Activated naive CD4-positive, alpha-beta T cell treated with anti-CD3 and anti-CD28 coated beads, Interleukin-2, amount 50 U/mL, for 24 hours (primary cell): ENCODE results near the gene RAB6B.
"Not testable (repeated sequence)": the region's sequence is repeated elsewhere in the genome, so short reads cannot be mapped to it uniquely, and the experiment has no call there.

Source experiments
- H3K27ac Mint-ChIP-seq: one replicate; pipeline ENCODE4 v1.8.0; 2021; ENCODE audit warnings: mild to moderate bottlenecking, mixed read lengths
- H3K27me3 Mint-ChIP-seq: one replicate; pipeline ENCODE4 v1.8.0; 2021; ENCODE audit warnings: mixed read lengths
- H3K36me3 Mint-ChIP-seq: one replicate; pipeline ENCODE4 v1.8.0; 2021; ENCODE audit warnings: mixed read lengths
- H3K4me1 Mint-ChIP-seq: one replicate; pipeline ENCODE4 v1.8.0; 2021; ENCODE audit warnings: mixed read lengths
- H3K4me3 Mint-ChIP-seq: one replicate; pipeline ENCODE4 v1.8.0; 2021; ENCODE audit warnings: mild to moderate bottlenecking, mixed read lengths
- H3K9me3 Mint-ChIP-seq: one replicate; pipeline ENCODE4 v1.8.0; 2021; ENCODE audit warnings: mixed read lengths

Gene RAB6B

DNA sequence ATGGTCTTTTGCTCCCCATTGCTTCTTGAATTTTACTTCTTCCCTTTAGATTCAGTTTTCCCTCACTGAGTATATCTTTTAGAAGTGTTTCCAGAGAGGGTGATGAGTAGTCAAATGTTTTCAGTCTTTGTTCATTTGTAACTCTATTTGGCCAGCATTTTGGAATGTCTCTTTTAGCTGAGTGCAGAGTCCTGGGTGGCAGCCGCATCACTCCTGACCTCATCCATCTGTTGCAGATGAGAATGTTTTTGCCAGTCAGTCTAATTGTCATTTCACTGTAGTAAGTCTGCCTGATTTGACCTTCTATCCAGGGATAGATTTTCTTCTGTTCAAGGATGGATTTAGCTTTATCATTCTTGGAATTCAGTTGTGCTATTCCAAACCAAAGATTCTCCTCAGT is 82.8 kb downstream of the RAB6B start:
- H3K27ac Mint-ChIP-seq = no peak overlapping the region
- H3K4me3 Mint-ChIP-seq = no peak overlapping the region
- H3K36me3 Mint-ChIP-seq = peaks cover 33% of the 10 kb centered on the region
- peaks cover 47% of the 10 kb centered on the region for H3K4me1 Mint-ChIP-seq
- no peaks in the 10 kb centered on the region for H3K9me3 Mint-ChIP-seq
- H3K27me3 Mint-ChIP-seq = no peaks in the 10 kb centered on the region

DNA sequence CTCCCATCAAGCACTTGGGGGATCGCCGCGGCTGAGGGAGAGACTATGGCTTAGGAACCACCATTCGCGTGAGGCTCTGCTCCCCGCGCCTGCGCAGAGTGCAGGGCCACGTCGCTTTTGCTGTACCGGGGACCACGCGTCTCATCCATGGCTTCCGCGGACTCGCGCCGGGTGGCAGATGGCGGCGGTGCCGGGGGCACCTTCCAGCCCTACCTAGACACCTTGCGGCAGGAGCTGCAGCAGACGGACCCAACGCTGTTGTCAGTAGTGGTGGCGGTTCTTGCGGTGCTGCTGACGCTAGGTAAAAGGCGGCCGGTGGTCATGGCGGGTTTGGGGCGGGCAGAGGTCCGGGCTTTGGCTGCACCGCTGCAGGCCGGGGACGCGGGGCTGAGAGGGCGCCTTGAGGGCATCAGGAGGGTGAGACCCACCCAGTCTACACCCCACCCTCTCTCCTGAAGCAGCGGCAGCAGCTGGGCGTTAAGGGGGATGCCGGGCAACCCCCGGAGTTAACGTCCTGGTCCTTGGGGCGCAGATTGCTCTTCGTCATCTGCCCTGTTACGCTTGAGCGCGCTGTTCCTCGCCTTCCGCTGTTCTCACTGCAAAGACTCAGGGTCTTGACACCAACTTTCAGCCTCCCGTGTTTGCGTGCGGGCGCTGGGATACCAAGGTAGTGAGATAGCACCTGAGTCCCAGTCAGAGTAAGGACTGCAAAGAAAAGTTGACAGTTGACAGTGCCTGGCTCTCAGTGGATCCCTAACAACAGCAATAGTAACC is 89.8 kb downstream of the RAB6B start, which contains the start of gene SRPRB:
SRPRB (plus strand) TSS at position 114 of the 774 bp plus-strand sequence; CDS start at position 148, 34 bp downstream.
- peaks cover 21% of the 10 kb centered on the region for H3K36me3 Mint-ChIP-seq
- H3K27me3 Mint-ChIP-seq = no peaks in the 10 kb centered on the region
- peak within 1 kb of the TSS; percentile 96 for H3K27ac Mint-ChIP-seq
- H3K4me3 Mint-ChIP-seq = peak within 1 kb of the TSS; percentile 97
- no peaks in the 10 kb centered on the region for H3K9me3 Mint-ChIP-seq
- H3K4me1 Mint-ChIP-seq = peaks cover 43% of the 10 kb centered on the region

GRCh38 chr3:133805384-133805701 is 90.3 kb downstream of the RAB6B start:
- peak overlapping the region; percentile 96 for H3K27ac Mint-ChIP-seq
- no peaks in the 10 kb centered on the region for H3K27me3 Mint-ChIP-seq
- peaks cover 39% of the 10 kb centered on the region for H3K4me1 Mint-ChIP-seq
- H3K4me3 Mint-ChIP-seq = peak overlapping the region; percentile 97
- H3K9me3 Mint-ChIP-seq = no peaks in the 10 kb centered on the region
- peaks cover 18% of the 10 kb centered on the region for H3K36me3 Mint-ChIP-seq

- H3K27ac Mint-ChIP-seq = peak overlapping the region; percentile 96
- H3K9me3 Mint-ChIP-seq = no peaks in the 10 kb centered on the region
- peak overlapping the region; percentile 97 for H3K4me3 Mint-ChIP-seq
- peaks cover 1% of the 10 kb centered on the region for H3K27me3 Mint-ChIP-seq
- peaks cover 35% of the 10 kb centered on the region for H3K4me1 Mint-ChIP-seq
- H3K36me3 Mint-ChIP-seq = peaks cover 14% of the 10 kb centered on the region
Measured at GRCh38 chr3:133804896-133805295, 90.8 kb downstream of the RAB6B start.

DNA sequence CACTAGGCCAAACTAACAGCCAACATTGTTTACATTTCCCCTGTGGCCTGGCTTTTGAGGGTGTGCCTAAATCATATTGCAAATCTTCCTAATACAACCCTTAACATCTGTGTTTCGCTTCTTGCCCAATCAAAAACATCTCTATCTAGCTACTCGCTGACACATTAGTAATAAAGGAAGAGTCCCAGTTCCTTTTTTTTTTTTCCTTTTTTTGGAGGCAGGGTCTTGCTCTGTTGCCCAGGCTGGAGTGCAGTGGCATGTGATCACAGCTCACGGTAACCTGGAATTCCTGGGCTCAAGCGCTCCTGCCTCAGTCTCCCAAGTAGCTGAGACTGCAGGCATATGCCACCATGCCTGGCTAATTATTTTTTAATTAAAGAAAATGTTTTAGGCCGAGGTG is 92.2 kb downstream of the RAB6B start:
- no peak overlapping the region for H3K27ac Mint-ChIP-seq
- H3K27me3 Mint-ChIP-seq = peaks cover 3% of the 10 kb centered on the region

GRCh38 chr3:133799794-133800585 is 95.7 kb downstream of the RAB6B start:
- peaks cover under 1% of the 10 kb centered on the region for H3K4me1 Mint-ChIP-seq
- H3K9me3 Mint-ChIP-seq = no peaks in the 10 kb centered on the region
- no peak overlapping the region for H3K4me3 Mint-ChIP-seq
- H3K27me3 Mint-ChIP-seq = peaks cover 16% of the 10 kb centered on the region
- no peak overlapping the region for H3K27ac Mint-ChIP-seq
- H3K36me3 Mint-ChIP-seq = no peaks in the 10 kb centered on the region

More for the DNA sequence above, 92.2 kb downstream of the RAB6B start:
- Mint-ChIP-seq H3K4me3 (no peak overlapping the region), H3K36me3 (peaks cover 11% of the 10 kb centered on the region), H3K9me3 (no peaks in the 10 kb centered on the region), H3K4me1 (peaks cover 26% of the 10 kb centered on the region)

- Mint-ChIP-seq H3K27ac (no peak overlapping the region), H3K4me1 (no peaks in the 10 kb centered on the region), H3K9me3 (peaks cover 6% of the 10 kb centered on the region), H3K4me3 (no peak overlapping the region), H3K36me3 (peaks cover 2% of the 10 kb centered on the region), H3K27me3 (peaks cover 19% of the 10 kb centered on the region)
Measured at GRCh38 chr3:133797396-133798105, 98.1 kb downstream of the RAB6B start.

GRCh38 chr3:133792171-133792763 is 103.4 kb downstream of the RAB6B start:
- Mint-ChIP-seq H3K27me3 (peaks cover 10% of the 10 kb centered on the region), H3K9me3 (peaks cover 7% of the 10 kb centered on the region), H3K27ac (no peak overlapping the region), H3K36me3 (peaks cover 5% of the 10 kb centered on the region), H3K4me1 (no peaks in the 10 kb centered on the region), H3K4me3 (no peak overlapping the region)

- peaks cover 5% of the 10 kb centered on the region for H3K36me3 Mint-ChIP-seq
- H3K27me3 Mint-ChIP-seq = peaks cover 5% of the 10 kb centered on the region
- peaks cover 5% of the 10 kb centered on the region for H3K9me3 Mint-ChIP-seq
- no peaks in the 10 kb centered on the region for H3K4me1 Mint-ChIP-seq
- H3K4me3 Mint-ChIP-seq = no peak overlapping the region
- H3K27ac Mint-ChIP-seq = no peak overlapping the region
Measured at GRCh38 chr3:133788024-133788423, 107.7 kb downstream of the RAB6B start.

GRCh38 chr3:133783762-133784161 is 111.9 kb downstream of the RAB6B start:
- Mint-ChIP-seq H3K27me3 (peaks cover 16% of the 10 kb centered on the region), H3K4me3 (no peak overlapping the region), H3K27ac (no peak overlapping the region), H3K4me1 (no peaks in the 10 kb centered on the region), H3K36me3 (no peaks in the 10 kb centered on the region), H3K9me3 (no peaks in the 10 kb centered on the region)

DNA sequence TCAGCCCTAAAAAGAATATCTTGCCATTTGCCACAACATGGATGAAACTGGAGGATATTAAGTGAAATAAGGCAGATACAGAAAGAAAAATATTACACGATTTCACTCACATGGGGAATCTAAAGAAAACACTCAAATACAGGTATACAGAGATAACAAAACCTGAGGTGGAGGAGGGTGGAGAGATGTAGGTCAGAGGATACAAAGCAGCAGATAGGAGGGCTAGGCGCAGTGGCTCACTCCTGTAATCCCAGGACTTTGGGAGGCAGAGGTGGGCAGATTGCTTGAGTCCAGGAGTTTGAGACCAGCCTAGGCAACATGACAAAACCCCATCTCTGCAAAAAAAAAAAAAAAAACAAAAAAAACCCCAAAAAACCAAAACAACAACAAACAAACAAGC is 113.2 kb downstream of the RAB6B start:
- Mint-ChIP-seq H3K36me3 (no peaks in the 10 kb centered on the region), H3K27me3 (peaks cover 18% of the 10 kb centered on the region), H3K9me3 (no peaks in the 10 kb centered on the region), H3K27ac (no peak overlapping the region), H3K4me1 (no peaks in the 10 kb centered on the region), H3K4me3 (no peak overlapping the region)

DNA sequence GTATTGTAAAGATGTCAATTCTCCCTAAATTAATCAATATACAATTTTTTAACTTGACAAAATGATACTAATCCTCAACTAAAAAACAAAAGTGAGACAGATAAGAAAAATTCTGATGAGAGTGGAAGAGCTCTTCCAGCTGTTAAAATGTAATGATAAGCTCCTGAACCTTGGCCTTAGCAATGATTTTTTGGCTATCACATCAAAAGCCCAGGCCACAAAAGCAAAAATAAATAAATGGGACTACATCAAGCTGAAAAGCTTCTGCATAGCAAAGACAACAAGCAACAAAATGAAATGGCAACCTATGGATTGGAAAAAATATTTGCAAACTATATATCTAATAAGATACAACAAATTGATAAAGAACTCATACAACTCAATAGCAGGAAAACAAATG is 114.1 kb downstream of the RAB6B start:
- Mint-ChIP-seq H3K4me1 (no peaks in the 10 kb centered on the region), H3K27ac (no peak overlapping the region), H3K36me3 (no peaks in the 10 kb centered on the region), H3K9me3 (no peaks in the 10 kb centered on the region), H3K27me3 (peaks cover 18% of the 10 kb centered on the region), H3K4me3 (no peak overlapping the region)

DNA sequence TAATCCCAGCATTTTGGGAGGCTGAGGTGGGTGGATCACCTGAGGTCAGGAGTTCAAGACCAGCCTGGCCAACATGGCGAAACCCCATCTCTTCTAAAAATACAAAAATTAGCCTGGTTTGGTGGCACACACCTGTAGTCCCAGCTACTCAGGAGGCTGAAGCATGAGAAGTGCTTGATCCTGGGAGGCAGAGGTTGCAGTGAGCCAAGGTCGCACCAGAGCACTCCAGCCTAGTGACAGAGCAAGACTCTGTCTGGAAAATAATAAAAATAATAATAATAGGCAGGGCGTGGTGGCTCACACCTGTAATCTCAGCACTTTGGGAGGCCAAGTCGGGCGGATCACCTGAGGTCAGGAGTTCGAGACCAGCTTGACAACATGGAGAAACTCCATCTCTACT is 114.9 kb downstream of the RAB6B start:
- not testable (repeated sequence) for H3K4me1 Mint-ChIP-seq, H3K4me3 Mint-ChIP-seq, H3K36me3 Mint-ChIP-seq, H3K27ac Mint-ChIP-seq, H3K9me3 Mint-ChIP-seq
- peaks cover 19% of the 10 kb centered on the region for H3K27me3 Mint-ChIP-seq

DNA sequence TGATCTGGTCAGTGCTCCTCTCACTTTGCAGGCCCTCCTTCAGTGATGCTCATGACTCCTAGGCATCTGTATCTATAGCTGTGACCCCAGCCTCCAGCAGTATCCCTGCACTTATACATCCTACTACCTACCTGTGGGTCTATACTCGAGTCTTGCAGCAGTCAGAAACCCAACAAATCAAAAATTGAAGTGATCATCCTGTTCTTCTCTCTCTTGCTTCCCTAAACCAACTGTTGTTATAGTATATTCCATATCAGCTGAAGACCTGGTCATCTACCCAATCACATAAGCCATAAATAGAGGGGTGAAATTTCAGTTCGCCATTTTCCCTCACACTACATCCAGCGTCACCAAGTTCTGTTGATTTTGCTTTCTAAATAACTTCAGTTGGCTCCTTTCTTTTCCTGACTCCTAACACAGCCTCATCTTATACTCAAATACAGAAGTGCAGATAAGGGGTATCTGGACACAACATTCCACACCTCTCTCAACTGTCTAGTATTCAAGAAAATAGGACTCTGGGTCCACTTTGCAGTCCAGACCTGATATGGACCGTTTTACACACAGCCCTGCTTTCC is 116.0 kb downstream of the RAB6B start:
- H3K4me1 Mint-ChIP-seq = no peaks in the 10 kb centered on the region
- H3K4me3 Mint-ChIP-seq = no peak overlapping the region
- no peaks in the 10 kb centered on the region for H3K9me3 Mint-ChIP-seq
- no peak overlapping the region for H3K27ac Mint-ChIP-seq
- H3K36me3 Mint-ChIP-seq = no peaks in the 10 kb centered on the region
- H3K27me3 Mint-ChIP-seq = peaks cover 19% of the 10 kb centered on the region
